ENCODE measurements around the gene BCAR1. TPM values are rescaled to one million over a fixed set of nuclear protein-coding genes. Genes with fewer than 3 reads are reported as not detected.

Gene BCAR1
- total and polyA plus RNA-seq, 8 donors = 30.1 to 66.7 (median 48.9) TPM

- H3K36me3 ChIP-seq = no peaks in the 10 kb centered on the region
- TF ChIP-seq, protein P1, sequence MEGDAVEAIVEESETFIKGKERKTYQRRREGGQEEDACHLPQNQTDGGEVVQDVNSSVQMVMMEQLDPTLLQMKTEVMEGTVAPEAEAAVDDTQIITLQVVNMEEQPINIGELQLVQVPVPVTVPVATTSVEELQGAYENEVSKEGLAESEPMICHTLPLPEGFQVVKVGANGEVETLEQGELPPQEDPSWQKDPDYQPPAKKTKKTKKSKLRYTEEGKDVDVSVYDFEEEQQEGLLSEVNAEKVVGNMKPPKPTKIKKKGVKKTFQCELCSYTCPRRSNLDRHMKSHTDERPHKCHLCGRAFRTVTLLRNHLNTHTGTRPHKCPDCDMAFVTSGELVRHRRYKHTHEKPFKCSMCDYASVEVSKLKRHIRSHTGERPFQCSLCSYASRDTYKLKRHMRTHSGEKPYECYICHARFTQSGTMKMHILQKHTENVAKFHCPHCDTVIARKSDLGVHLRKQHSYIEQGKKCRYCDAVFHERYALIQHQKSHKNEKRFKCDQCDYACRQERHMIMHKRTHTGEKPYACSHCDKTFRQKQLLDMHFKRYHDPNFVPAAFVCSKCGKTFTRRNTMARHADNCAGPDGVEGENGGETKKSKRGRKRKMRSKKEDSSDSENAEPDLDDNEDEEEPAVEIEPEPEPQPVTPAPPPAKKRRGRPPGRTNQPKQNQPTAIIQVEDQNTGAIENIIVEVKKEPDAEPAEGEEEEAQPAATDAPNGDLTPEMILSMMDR (IDR thresholded peaks at IDR 0.05) = no peak
- no peak for FAIRE-seq
- H3K27ac ChIP-seq = no peak overlapping the region
- H3K4me3 ChIP-seq = no peak overlapping the region
- intact Hi-C loops (cut with DNase I) = no loop called here
- H3K4me1 ChIP-seq = no peaks in the 10 kb centered on the region
- H3K27me3 ChIP-seq = no peaks in the 10 kb centered on the region
- H3K9me3 ChIP-seq = no peaks in the 10 kb centered on the region
- WGBS, 2 donors = 87 to 88% methylated on average over 14 of the region's 14 CpGs
- DNase-seq = no peak
- no peak for ATAC-seq
Measured at GRCh38 chr16:75188832-75189477, 62.5 kb downstream of the BCAR1 start.

- no peak overlapping the region for H3K4me3 ChIP-seq
- no peaks in the 10 kb centered on the region for H3K4me1 ChIP-seq
- no peaks in the 10 kb centered on the region for H3K36me3 ChIP-seq
- intact Hi-C loops (cut with DNase I) = no loop called here
- TF ChIP-seq, protein P1 (IDR thresholded peaks at IDR 0.05) = no peak
- no peaks in the 10 kb centered on the region for H3K27me3 ChIP-seq
- no peak overlapping the region for H3K27ac ChIP-seq
- WGBS, 2 donors = 45 to 50% methylated on average over 3 of the region's 3 CpGs
- ATAC-seq = no peak
- no peak for DNase-seq
- H3K9me3 ChIP-seq = no peaks in the 10 kb centered on the region
- no peak for FAIRE-seq
Measured at GRCh38 chr16:75181630-75182029, 69.8 kb downstream of the BCAR1 start.

DNA sequence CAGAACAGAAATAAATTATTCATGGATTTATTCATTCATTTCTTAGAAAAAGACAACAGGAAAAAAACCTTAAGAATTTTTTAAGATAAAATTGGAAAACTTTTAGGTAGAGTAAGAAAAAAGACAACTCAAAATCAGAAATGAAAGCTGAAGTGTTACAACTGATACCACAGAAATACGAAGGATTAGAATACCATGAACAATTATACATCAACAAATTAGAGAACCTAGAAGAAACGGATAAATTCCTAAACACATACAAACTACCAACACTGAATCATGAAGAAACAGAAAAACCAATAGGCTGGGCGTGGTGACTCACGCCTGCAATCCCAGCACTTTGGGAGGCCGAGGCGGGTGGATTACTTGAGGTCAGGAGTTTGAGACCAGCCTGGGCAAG, 72.2 kb downstream of the BCAR1 start:
- no peak for ATAC-seq
- intact Hi-C loops (cut with DNase I) = no loop called here

More for the DNA sequence above, 72.2 kb downstream of the BCAR1 start:
- 90 to 93% methylated on average over 6 of the region's 6 CpGs for WGBS, 2 donors
- no peak overlapping the region for H3K4me3 ChIP-seq
- no peak overlapping the region for H3K27ac ChIP-seq
- TF ChIP-seq, protein P1 (IDR thresholded peaks at IDR 0.05) = no peak
- no peaks in the 10 kb centered on the region for H3K36me3 ChIP-seq
- H3K9me3 ChIP-seq = no peaks in the 10 kb centered on the region
- FAIRE-seq = no peak
- no peaks in the 10 kb centered on the region for H3K4me1 ChIP-seq
- no peaks in the 10 kb centered on the region for H3K27me3 ChIP-seq
- DNase-seq = no peak

Other genes with a start within 250 kb of the BCAR1 start
- gene LDHD, start 134.8 kb downstream of the BCAR1 start, total RNA-seq = 10 to 100 TPM in 2 of 6 donors, 1 to 10 TPM in 4; 6.9 to 12.2 (median 8.6) TPM
- gene LDHD, start 134.8 kb downstream of the BCAR1 start, polyA plus RNA-seq = 10 to 100 TPM; 15.8 to 20.3 TPM
- gene ZFP1, start 103.1 kb downstream of the BCAR1 start, total RNA-seq = 1 to 10 TPM; 1.9 to 4.2 (median 3.3) TPM
- 1 to 10 TPM; 1.8 to 3.3 TPM for gene ZFP1, start 103.1 kb downstream of the BCAR1 start, polyA plus RNA-seq
- gene CTRB2, start 44.5 kb downstream of the BCAR1 start, total RNA-seq = over 10,000 TPM; 36,685 to 57,899 (median 39,778) TPM
- over 10,000 TPM; 20,002 to 30,463 TPM for gene CTRB2, start 44.5 kb downstream of the BCAR1 start, polyA plus RNA-seq
- over 10,000 TPM; 14,339 to 37,242 (median 26,937) TPM for gene CTRB1, start 32.6 kb downstream of the BCAR1 start, total RNA-seq
- over 10,000 TPM; 23,150 to 29,718 TPM for gene CTRB1, start 32.6 kb downstream of the BCAR1 start, polyA plus RNA-seq
- 10 to 100 TPM; 19.3 to 28.6 (median 22.1) TPM for gene CFDP1, start 181.9 kb upstream of the BCAR1 start, total RNA-seq
- gene CFDP1, start 181.9 kb upstream of the BCAR1 start, polyA plus RNA-seq = 10 to 100 TPM; 33.3 to 57.5 TPM
- 10 to 100 TPM in 1 of 6 donors, 1 to 10 TPM in 5; 7.1 to 12.6 (median 8.8) TPM for gene TMEM170A, start 213.1 kb upstream of the BCAR1 start, total RNA-seq
- 1 to 10 TPM; 4.3 to 5.7 TPM for gene TMEM170A, start 213.1 kb upstream of the BCAR1 start, polyA plus RNA-seq
- gene CHST6, start 243.8 kb upstream of the BCAR1 start, total RNA-seq = under 1 TPM in 5 of 6 donors, not detected in 1; 0.06 to 0.25 (median 0.13) TPM
- gene CHST6, start 243.8 kb upstream of the BCAR1 start, polyA plus RNA-seq = under 1 TPM in 1 of 2 donors, not detected in 1; under 0.01 TPM

Data from pancreas (tissue), 10 donors.